Uterus (tissue), 4 donors: Measurements from ENCODE around the gene KLK5. TPM values are rescaled to one million over a fixed set of nuclear protein-coding genes. Genes with fewer than 3 reads are reported as not detected.

Source experiments
- DNase-seq, 2 donors: peaks; one replicate each; pipeline ENCODE4 v3.0.0-alpha.2; 2019 to 2020
- H3K27ac ChIP-seq, 2 donors: fragments of 200-600 bp; sonication (generic); 1 replicate in 1 of 2; 2 replicates in 1 of 2; pipeline ENCODE4 v1.5.1; 2016 to 2018
- H3K27me3 ChIP-seq, 2 donors: fragments of 200-600 bp; sonication (generic); one replicate each; pipeline ENCODE4 v1.5.1; 2018 to 2019; ENCODE audit warnings: control low read depth in 1 of 2
- H3K36me3 ChIP-seq, 2 donors: fragments of 200-600 bp; sonication (generic); one replicate each; pipeline ENCODE4 v1.5.1; 2019; ENCODE audit warnings: control low read depth in 1 of 2
- H3K4me1 ChIP-seq, 2 donors: fragments of 200-600 bp; sonication (generic); one replicate each; pipeline ENCODE4 v1.5.1; 2018 to 2019; ENCODE audit warnings: control low read depth in 1 of 2
- H3K4me3 ChIP-seq, 2 donors: fragments of 200-600 bp; sonication (generic); 1 replicate in 1 of 2; 2 replicates in 1 of 2; pipeline ENCODE4 v1.5.1; 2018 to 2019; ENCODE audit warnings: mild to moderate bottlenecking in 1 of 2
- H3K9me3 ChIP-seq, 2 donors: fragments of 200-600 bp; sonication (generic); one replicate each; pipeline ENCODE4 v1.5.1; 2019; ENCODE audit warnings: control low read depth in 1 of 2
- POLR2A ChIP-seq, 2 donors: fragments of 450-650 bp; IDR thresholded peaks; one replicate each; pipeline ENCODE4 v1.6.1; 2016; ENCODE audit warnings: antibody characterized with exemption in 2 of 2, mild to moderate bottlenecking in 1 of 2, moderate library complexity in 1 of 2
- intact Hi-C: fragments of 100-400 bp; cut with DNase I; formaldehyde crosslinking; loops from one replicate; pipeline ENCODE4 v1.15.1; 2023; ENCODE audit warnings: low total_unique reads
- total RNA-seq, 4 donors: library from RNA; depleted of rRNA in 3 of 4; stranded (reverse); fragments of >200 nt in 3 of 4; gene quantifications; one replicate each; pipeline versions ENCODE4 v1.1.0 to v1.2.4, GENCODE V29; 2014 to 2023
- TF ChIP-seq, protein P1 (sequence below), 4 experiments: fragments of 200-600 bp in 2 of 4; fragments of 450-650 bp in 2 of 4; sonication (generic) in 2 of 4; IDR thresholded peaks; one replicate each; pipeline ENCODE4 v1.5.1; 2016 to 2019; ENCODE audit warnings: antibody characterized with exemption in 4 of 4, mild to moderate bottlenecking in 2 of 4, moderate library complexity in 1 of 4
- donor health status: DM: yes; HTN: yes; CAD: no.

Gene KLK5
- total RNA-seq, 4 donors from 2014 or later, result 0.69 to 1.0 TPM; not detected in 2

DNA sequence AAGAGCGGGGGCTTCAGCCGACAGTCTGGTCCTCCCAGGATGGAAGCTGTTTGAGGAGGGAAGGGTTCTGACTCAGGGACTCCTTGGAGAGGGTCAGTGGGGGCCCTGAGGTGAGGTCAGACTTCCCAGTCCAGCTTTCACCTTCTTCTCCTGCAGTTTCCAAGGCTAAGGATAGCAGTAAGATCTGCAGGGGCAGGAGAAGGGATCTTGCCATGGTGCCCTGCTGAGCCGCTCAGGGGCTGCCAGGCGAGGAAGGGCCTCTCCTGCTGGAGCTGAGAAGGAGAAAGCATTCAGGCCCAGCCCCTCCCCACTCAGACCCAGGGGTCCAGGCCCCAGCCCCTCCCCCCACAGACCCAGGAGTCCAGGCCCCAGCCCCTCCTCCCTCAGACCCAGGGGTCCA is 29.3 kb upstream of the KLK5 start:
- H3K27me3 ChIP-seq, result peaks cover 0 to 4% of the 10 kb centered on the region in 2 donors
- H3K36me3 ChIP-seq, result no peaks in the 10 kb centered on the region
- no peak overlapping the region for H3K27ac ChIP-seq
- H3K4me1 ChIP-seq, result no peaks in the 10 kb centered on the region
- no peak overlapping the region for H3K4me3 ChIP-seq
- TF ChIP-seq POLR2A (IDR thresholded peaks at IDR 0.05), result no peak
- TF ChIP-seq, protein P1, sequence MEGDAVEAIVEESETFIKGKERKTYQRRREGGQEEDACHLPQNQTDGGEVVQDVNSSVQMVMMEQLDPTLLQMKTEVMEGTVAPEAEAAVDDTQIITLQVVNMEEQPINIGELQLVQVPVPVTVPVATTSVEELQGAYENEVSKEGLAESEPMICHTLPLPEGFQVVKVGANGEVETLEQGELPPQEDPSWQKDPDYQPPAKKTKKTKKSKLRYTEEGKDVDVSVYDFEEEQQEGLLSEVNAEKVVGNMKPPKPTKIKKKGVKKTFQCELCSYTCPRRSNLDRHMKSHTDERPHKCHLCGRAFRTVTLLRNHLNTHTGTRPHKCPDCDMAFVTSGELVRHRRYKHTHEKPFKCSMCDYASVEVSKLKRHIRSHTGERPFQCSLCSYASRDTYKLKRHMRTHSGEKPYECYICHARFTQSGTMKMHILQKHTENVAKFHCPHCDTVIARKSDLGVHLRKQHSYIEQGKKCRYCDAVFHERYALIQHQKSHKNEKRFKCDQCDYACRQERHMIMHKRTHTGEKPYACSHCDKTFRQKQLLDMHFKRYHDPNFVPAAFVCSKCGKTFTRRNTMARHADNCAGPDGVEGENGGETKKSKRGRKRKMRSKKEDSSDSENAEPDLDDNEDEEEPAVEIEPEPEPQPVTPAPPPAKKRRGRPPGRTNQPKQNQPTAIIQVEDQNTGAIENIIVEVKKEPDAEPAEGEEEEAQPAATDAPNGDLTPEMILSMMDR (IDR thresholded peaks at IDR 0.05), result no peak
- H3K9me3 ChIP-seq, result no peaks in the 10 kb centered on the region
- no peak for DNase-seq
- intact Hi-C loops, result no loop called here

GRCh38 chr19:50981587-50982146 is 28.8 kb upstream of the KLK5 start:
- peaks cover 0 to 4% of the 10 kb centered on the region in 2 donors for H3K27me3 ChIP-seq

GRCh38 chr19:50980208-50980607 is 27.4 kb upstream of the KLK5 start:
- DNase-seq, result no peak
- TF ChIP-seq, protein P1 (IDR thresholded peaks at IDR 0.05), result no peak
- no peak for TF ChIP-seq POLR2A (IDR thresholded peaks at IDR 0.05)
- H3K27me3 ChIP-seq, result peaks cover 0 to 4% of the 10 kb centered on the region in 2 donors

More at GRCh38 chr19:50981587-50982146, 28.8 kb upstream of the KLK5 start:
- Histone ChIP-seq H3K9me3 (no peaks in the 10 kb centered on the region), H3K27ac (no peak overlapping the region), H3K36me3 (no peaks in the 10 kb centered on the region), H3K4me3 (no peak overlapping the region), H3K4me1 (no peaks in the 10 kb centered on the region)
- DNase-seq, result no peak
- TF ChIP-seq POLR2A (IDR thresholded peaks at IDR 0.05), result no peak
- TF ChIP-seq, protein P1 (IDR thresholded peaks at IDR 0.05), result no peak
- intact Hi-C loops, result no loop called here

GRCh38 chr19:50979758-50980157 is 26.9 kb upstream of the KLK5 start:
- Histone ChIP-seq H3K27me3 (peaks cover 0 to 4% of the 10 kb centered on the region in 2 donors), H3K27ac (no peak overlapping the region), H3K9me3 (no peaks in the 10 kb centered on the region), H3K36me3 (no peaks in the 10 kb centered on the region), H3K4me1 (no peaks in the 10 kb centered on the region), H3K4me3 (no peak overlapping the region)
- DNase-seq, result no peak
- no peak for TF ChIP-seq POLR2A (IDR thresholded peaks at IDR 0.05)
- TF ChIP-seq, protein P1 (IDR thresholded peaks at IDR 0.05), result no peak
- intact Hi-C loops, result no loop called here

More at GRCh38 chr19:50980208-50980607, 27.4 kb upstream of the KLK5 start:
- Histone ChIP-seq H3K36me3 (no peaks in the 10 kb centered on the region), H3K27ac (no peak overlapping the region), H3K9me3 (no peaks in the 10 kb centered on the region), H3K4me3 (no peak overlapping the region), H3K4me1 (no peaks in the 10 kb centered on the region)
- intact Hi-C loops, result no loop called here

GRCh38 chr19:50978772-50979390 is 26.0 kb upstream of the KLK5 start:
- H3K27ac ChIP-seq, result no peak overlapping the region
- H3K27me3 ChIP-seq, result no peaks in the 10 kb centered on the region
- intact Hi-C loops, result no loop called here
- no peak overlapping the region for H3K4me3 ChIP-seq
- H3K36me3 ChIP-seq, result no peaks in the 10 kb centered on the region
- H3K9me3 ChIP-seq, result no peaks in the 10 kb centered on the region
- no peak for DNase-seq
- TF ChIP-seq, protein P1 (IDR thresholded peaks at IDR 0.05), result no peak
- TF ChIP-seq POLR2A (IDR thresholded peaks at IDR 0.05), result no peak
- no peaks in the 10 kb centered on the region for H3K4me1 ChIP-seq
